Purkinje cell (primary cell): Measurements from ENCODE around the gene GON7. TPM values are rescaled to one million over a fixed set of nuclear protein-coding genes. Genes with fewer than 3 reads are reported as not detected.

Source experiments
- polyA plus RNA-seq: library from polyadenylated mRNA; unstranded; fragments of >200 nt; fragmentation: Nextera tagmentation; gene quantifications from 2 replicates; pipeline ENCODE4 v1.2.1, GENCODE V29; 2014

GON7 gene
- 31.5 and 32.1 TPM in 2 replicates for polyA plus RNA-seq

DNA sequence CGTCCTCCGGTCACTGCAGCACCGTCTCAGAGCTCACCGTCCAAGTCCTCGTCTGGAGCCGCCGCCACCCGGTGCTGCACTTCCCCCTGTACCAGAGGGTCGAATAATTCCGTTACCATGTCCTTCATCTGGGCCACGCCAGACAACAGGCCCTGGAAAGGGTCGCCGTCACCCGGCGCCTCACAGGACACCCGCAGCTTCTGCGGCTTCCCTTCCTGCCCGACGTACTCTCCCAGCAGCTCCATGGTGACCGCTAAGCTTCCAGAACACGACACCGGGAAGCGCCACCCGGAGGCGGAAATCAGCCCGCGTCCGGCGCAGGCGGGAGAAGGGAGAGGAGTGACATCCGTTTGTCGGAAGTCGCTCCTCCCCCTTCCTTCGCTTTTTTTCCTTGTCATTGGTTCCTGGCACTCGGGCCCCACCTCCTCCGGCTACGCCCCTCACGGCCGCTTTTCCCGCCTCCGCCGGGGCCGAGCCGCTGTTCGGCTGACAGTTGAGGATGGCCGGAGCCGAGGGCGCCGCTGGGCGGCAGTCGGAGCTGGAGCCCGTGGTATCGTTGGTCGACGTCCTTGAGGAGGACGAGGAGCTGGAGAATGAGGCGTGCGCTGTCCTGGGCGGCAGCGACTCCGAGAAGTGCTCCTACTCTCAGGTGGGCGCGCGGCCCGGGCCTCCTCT, at the start of gene GON7, which contains the start of gene UBR7:
TSS of gene GON7 (minus strand) at position 273 of the 675 bp plus-strand sequence. CDS start at position 245, 28 bp downstream.
TSS of gene UBR7 (plus strand) at position 464 of the 675 bp plus-strand sequence. CDS start at position 500, 36 bp downstream.

GRCh38 chr14:93184391-93185348, 22.2 kb downstream of the GON7 start, which contains the start of the genes LYSET and MOAP1:
TSS of gene LYSET (plus strand) at chr14:93185317. CDS start at chr14:93185406, 89 bp downstream.
TSS of gene MOAP1 (minus strand) at chr14:93184897. CDS start at chr14:93184242, 655 bp downstream.

Other genes starting within 250 kb of the GON7 start
- gene ITPK1, start 91.1 kb downstream of the GON7 start, polyA plus RNA-seq: 3.9 and 8.5 TPM in 2 replicates
- gene MOAP1, start 22.2 kb downstream of the GON7 start, polyA plus RNA-seq: 170 and 188 TPM in 2 replicates
- gene LYSET, start 21.7 kb downstream of the GON7 start, polyA plus RNA-seq: 25.2 and 45.3 TPM in 2 replicates
- gene UBR7, start 191 bp upstream of the GON7 start, polyA plus RNA-seq: 18.4 and 19.4 TPM in 2 replicates
- gene BTBD7, start 126.0 kb upstream of the GON7 start, polyA plus RNA-seq: 6.7 TPM in 2 replicates
- gene COX8C, start 140.1 kb upstream of the GON7 start, polyA plus RNA-seq: 1.0 TPM in 1 of 2 replicates, not detected in the other
- 7.5 and 10.4 TPM in 2 replicates for gene UNC79, start 223.9 kb upstream of the GON7 start, polyA plus RNA-seq